ENCODE measurements around the gene CACYBP.
"Not testable (repeated sequence)": the region's sequence is repeated elsewhere in the genome, so short reads cannot be mapped to it uniquely, and the experiment has no call there.

Gene CACYBP

GRCh38 chr1:175013445-175013844 is 13.7 kb downstream of the CACYBP start:
- peak; percentile 17 for DNase-seq

GRCh38 chr1:175015243-175015642 is 15.5 kb downstream of the CACYBP start:
- DNase-seq, result no peak

GRCh38 chr1:175019524-175019923 is 19.8 kb downstream of the CACYBP start:
- DNase-seq, result no peak

- DNase-seq, result peak; percentile 99
These were observed 23.5 kb downstream of the CACYBP start, which contains the start of gene MRPS14 for GRCh38 chr1:175023043-175023921. Gene MRPS14, minus strand, starts transcription at chr1:175023425. Its CDS starts 17 bp downstream, at chr1:175023408.

GRCh38 chr1:175023922-175024242 is 24.1 kb downstream of the CACYBP start:
- DNase-seq, result not testable (repeated sequence)

- DNase-seq, result no peak
These were observed 25.0 kb downstream of the CACYBP start for GRCh38 chr1:175024773-175025172.

DNA sequence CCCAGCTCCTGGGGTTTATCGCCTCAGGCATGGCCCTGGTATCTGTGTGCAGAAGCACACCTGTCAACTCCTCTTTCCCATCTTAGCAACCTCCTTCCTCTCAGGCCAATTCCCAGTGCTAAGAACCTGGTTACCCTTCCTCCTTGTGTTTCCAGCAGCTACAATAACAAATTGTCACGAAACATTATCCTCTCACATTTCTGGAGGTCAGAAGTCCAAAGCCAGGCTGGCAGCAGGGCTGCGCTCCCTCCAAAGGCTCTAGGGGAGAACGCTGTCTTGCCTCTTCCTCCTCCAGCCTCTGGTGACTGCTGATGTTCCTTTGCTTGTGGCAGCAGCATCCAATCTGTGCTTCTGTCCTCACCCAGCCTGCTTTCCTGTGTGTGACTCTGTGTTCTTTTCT is 34.2 kb downstream of the CACYBP start:
- peak; percentile 31 for DNase-seq

- no peak for DNase-seq
These were observed 35.0 kb downstream of the CACYBP start for GRCh38 chr1:175034775-175035174.

DNA sequence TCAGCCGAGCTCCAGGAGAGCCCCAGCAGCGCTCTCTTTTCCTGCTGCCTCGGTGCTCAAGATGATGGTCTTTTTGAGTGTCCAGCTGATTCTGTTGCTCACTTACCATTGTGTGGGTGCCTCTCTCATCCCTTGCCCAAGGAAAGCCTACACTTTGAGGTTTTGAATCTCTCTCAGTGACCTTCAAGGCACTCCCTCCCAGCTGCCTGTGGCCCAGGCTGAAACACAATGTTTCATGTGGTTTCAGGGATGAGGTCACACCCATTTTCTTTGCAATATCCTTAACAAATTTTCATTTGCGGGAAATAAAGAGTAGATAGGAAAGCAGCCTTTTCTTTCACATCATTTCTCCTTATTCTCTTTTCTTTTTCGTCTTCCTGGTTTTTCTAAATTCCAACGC is 36.1 kb downstream of the CACYBP start:
- no peak for DNase-seq

DNA sequence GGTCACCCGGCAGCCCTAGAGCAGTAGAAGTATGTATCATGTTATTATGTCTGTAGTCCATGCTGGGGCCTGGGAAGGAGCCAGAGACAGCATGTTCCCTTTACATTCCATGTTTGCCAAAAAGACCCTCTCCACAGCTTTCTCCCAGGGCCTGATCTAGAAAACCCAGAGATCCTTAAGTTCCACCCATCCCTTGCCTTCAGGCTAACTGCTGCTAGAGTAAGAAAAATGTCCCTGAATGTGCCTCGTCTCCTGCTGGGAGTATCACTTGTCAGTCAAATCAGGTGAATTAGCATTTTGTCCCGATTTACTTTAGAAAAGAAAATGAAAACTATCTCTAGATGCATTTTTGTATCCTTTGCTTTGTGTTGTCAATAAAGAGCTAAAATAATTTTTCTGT is 36.7 kb downstream of the CACYBP start:
- no peak for DNase-seq

- no peak for DNase-seq
These were observed 37.7 kb downstream of the CACYBP start for GRCh38 chr1:175037416-175037815.

GRCh38 chr1:175040324-175040879 is 40.7 kb downstream of the CACYBP start:
- DNase-seq, result peak; percentile 25

- DNase-seq, result no peak
These were observed 42.9 kb downstream of the CACYBP start for GRCh38 chr1:175042650-175043049.

DNA sequence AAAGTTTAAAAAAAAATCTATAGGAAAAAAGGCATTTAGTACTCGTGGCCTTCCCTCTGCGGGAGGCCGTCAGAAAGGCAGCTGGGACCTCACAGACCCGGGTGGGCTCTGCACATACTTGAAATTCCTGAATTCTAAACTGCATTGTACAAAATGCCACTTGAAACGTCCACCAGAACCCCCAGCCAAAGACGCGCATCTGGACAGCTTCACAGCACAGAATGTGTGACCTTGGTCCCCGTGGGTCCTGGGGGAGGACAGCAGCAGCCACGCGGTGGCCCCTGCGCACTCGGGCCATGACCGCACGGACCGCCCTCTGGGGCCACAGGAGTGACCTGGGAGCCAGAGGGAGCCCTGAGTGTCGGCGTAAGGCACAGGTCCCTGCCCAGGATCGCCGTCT is 44.1 kb downstream of the CACYBP start:
- no peak for DNase-seq

DNA sequence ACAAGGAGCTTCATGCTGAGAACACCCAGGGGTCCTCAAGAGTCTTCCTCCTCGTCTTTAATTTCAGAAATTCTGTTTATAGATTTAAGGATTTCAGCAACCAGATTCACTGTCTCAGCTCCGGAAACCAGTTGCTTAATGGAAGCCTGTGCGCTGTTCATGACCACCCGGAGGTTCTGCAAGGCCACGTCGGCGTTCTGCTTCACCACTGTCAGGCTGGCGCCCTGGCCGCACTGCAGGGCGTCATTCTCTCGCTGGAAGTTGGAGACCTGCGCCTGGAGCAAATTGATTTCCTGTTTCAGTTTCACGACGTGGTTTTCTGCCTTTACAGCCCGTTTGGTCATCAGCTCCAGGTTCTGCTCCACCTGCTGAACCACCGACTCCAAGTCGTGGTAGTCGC is 44.8 kb downstream of the CACYBP start:
- not testable (repeated sequence) for DNase-seq

GRCh38 chr1:175045097-175045496 is 45.4 kb downstream of the CACYBP start:
- no peak for DNase-seq

DNA sequence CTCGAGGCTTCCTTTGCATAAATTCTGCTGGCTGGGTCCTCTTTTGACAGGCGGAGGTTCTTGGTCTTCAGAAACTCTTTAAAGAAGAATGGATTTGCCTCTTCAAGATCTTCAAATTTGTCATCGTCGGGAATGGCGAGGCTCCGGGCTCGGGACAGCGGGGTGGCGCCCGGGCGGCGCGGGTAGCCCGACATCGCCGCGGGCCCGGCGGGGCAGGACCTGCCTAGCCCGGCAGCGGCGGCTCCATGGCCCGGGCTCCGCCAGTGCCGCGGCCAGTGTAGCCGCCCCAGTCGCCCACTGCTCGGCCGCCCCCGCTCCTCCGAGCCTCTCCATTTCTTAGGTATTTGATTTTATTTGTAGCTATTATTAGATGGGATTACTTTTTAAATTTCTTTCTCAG is 45.8 kb downstream of the CACYBP start:
- no peak for DNase-seq

GRCh38 chr1:175050992-175051391 is 51.2 kb downstream of the CACYBP start:
- DNase-seq, result no peak

GRCh38 chr1:175054736-175055135 is 55.0 kb downstream of the CACYBP start:
- DNase-seq, result no peak

Measured in NCI-H69 (cell line).